HCT116 (cell line): ENCODE data around the gene ZWILCH. TPM values are rescaled to one million over a fixed set of nuclear protein-coding genes. Genes with fewer than 3 reads are reported as not detected.

ENCODE experiments used
- ATAC-seq: fragments of 200-7000 bp; cut with Tn5 transposase; 2 replicates; pipeline ENCODE4 v1.9.1; 2020; ENCODE audit warnings: mild to moderate bottlenecking, moderate library complexity
- BruUV-seq: library from RNA; stranded (reverse); fragments of 400-500 nt; replicated peaks from 2 replicates; lab custom pipeline; 2021; lab: Mats Ljungman, UMichigan
- CTCF ChIA-PET: fragments of 300-600 bp; sonication (Branson Sonifier 250); formaldehyde crosslinking; loops from one replicate; lab custom pipeline; 2021; ENCODE audit warnings: antibody characterized with exemption; lab: Charles Lee
- POLR2A ChIA-PET: fragments of 300-600, 350-600 bp; sonication (Branson Sonifier 250); formaldehyde crosslinking; loops from one replicate; lab custom pipeline; 2021; ENCODE audit warnings: antibody characterized with exemption; lab: Charles Lee
- RAD21 ChIA-PET, 2 experiments: fragments of 300-600 bp; sonication (Branson Sonifier 250); formaldehyde crosslinking; loops; one replicate each; lab custom pipeline; 2023; ENCODE audit warnings: low total read pairs in 2 of 2; ENCODE audit not compliant: uncharacterized antibody in 2 of 2, unreplicated experiment in 2 of 2, low non-redundant PET in 1 of 2; lab: Charles Lee
- DNase-seq: peaks from one replicate; pipeline ENCODE4 v3.0.0-alpha.2; 2010; ENCODE audit warnings: low read depth, low spot score
- H2AFZ ChIP-seq: fragments of 200-600 bp; shearing (Covaris generic), sonication (generic); 2 replicates; pipeline ENCODE4 v1.6.1; 2017; ENCODE audit warnings: low read depth, mixed run types, mixed read lengths, antibody characterized with exemption, low read length; ENCODE audit not compliant: poor library complexity, severe bottlenecking
- H3K27ac ChIP-seq: 2 replicates; pipeline ENCODE4 v1.5.1; 2012; ENCODE audit warnings: low read depth, low read length
- H3K27me3 ChIP-seq: fragments of 200-600 bp; sonication (generic); 2 replicates; pipeline ENCODE4 v1.6.1; 2016; ENCODE audit warnings: mixed run types, low read length, mixed read lengths; ENCODE audit not compliant: insufficient read depth
- H3K36me3 ChIP-seq, 2 experiments: fragments of 200-500 bp in 1 of 2; fragments of 200-600 bp in 1 of 2; sonication (Bioruptor generic) in 1 of 2; sonication (generic) in 1 of 2; 2 replicates each; pipeline versions ENCODE4 v1.5.1 to v1.6.1; 2014 to 2016; ENCODE audit warnings: low read length in 2 of 2, inconsistent platforms in 1 of 2, mixed read lengths in 1 of 2, mixed run types in 1 of 2; ENCODE audit not compliant: insufficient read depth in 2 of 2, control insufficient read depth in 1 of 2
- H3K4me1 ChIP-seq, 2 experiments: fragments of 200-600 bp in 1 of 2; sonication (generic) in 1 of 2; 2 replicates each; pipeline versions ENCODE4 v1.5.1 to v1.6.1; 2012 to 2017; ENCODE audit warnings: low read length in 2 of 2, inconsistent platforms in 1 of 2, mild to moderate bottlenecking in 1 of 2, mixed read lengths in 1 of 2, mixed run types in 1 of 2, moderate library complexity in 1 of 2; ENCODE audit not compliant: insufficient read depth in 2 of 2, control insufficient read depth in 1 of 2
- H3K4me2 ChIP-seq: fragments of 200-600 bp; sonication (generic); 2 replicates; pipeline ENCODE4 v1.6.1; 2017; ENCODE audit warnings: mixed run types, low read length, mixed read lengths
- H3K4me3 ChIP-seq, 2 experiments: fragments of 200-600 bp in 1 of 2; sonication (generic) in 1 of 2; replicated peaks in 1 of 2; 2 replicates each; pipeline ENCODE4 v1.5.1; 2011 to 2016; ENCODE audit warnings: low read length in 2 of 2, control low read depth in 1 of 2, low read depth in 1 of 2, mild to moderate bottlenecking in 1 of 2, mixed read lengths in 1 of 2, mixed run types in 1 of 2
- H3K79me2 ChIP-seq: fragments of 200-600 bp; sonication (generic); 2 replicates; pipeline ENCODE4 v1.6.1; 2017; ENCODE audit warnings: mild to moderate bottlenecking, mixed run types, low read length, moderate library complexity, mixed read lengths; ENCODE audit not compliant: insufficient read depth
- H3K9ac ChIP-seq: fragments of 200-600 bp; sonication (generic); 2 replicates; pipeline ENCODE4 v1.6.1; 2016; ENCODE audit warnings: low read length, mixed read lengths
- H3K9me2 ChIP-seq: fragments of 200-600 bp; sonication (generic), shearing (Covaris generic); 2 replicates; pipeline ENCODE4 v1.6.1; 2017; ENCODE audit warnings: mixed run types, mild to moderate bottlenecking, moderate library complexity; ENCODE audit not compliant: insufficient read depth
- H3K9me3 ChIP-seq, 2 experiments: fragments of 200-500 bp in 1 of 2; fragments of 200-600 bp in 1 of 2; sonication (Bioruptor generic) in 1 of 2; sonication (generic) in 1 of 2; 2 replicates each; pipeline ENCODE4 v1.6.1; 2014 to 2017; ENCODE audit warnings: low read length in 2 of 2, mixed read lengths in 2 of 2, inconsistent platforms in 1 of 2, low read depth in 1 of 2, mild to moderate bottlenecking in 1 of 2, mixed run types in 1 of 2, moderate library complexity in 1 of 2; ENCODE audit not compliant: control insufficient read depth in 1 of 2, insufficient read depth in 1 of 2
- H4K20me1 ChIP-seq: fragments of 200-600 bp; sonication (generic), shearing (Covaris generic); 2 replicates; pipeline ENCODE4 v1.6.1; 2017; ENCODE audit warnings: mixed run types, mild to moderate bottlenecking, moderate library complexity; ENCODE audit not compliant: insufficient read depth
- CBX3 ChIP-seq: IDR thresholded peaks from 2 replicates; pipeline ENCODE4 v1.6.1; 2012; ENCODE audit warnings: low read depth
- ELF1 ChIP-seq: IDR thresholded peaks from 2 replicates; pipeline ENCODE4 v1.6.1; 2012; ENCODE audit warnings: low read depth, borderline replicate concordance
- EZH2 ChIP-seq: fragments of 200-600 bp; sonication (generic); IDR thresholded peaks from 2 replicates; pipeline ENCODE4 v1.6.1; 2017; ENCODE audit warnings: antibody characterized with exemption, mixed run types
- EZH2phosphoT487 ChIP-seq: fragments of 200-600 bp; IDR thresholded peaks from 2 replicates; pipeline ENCODE4 v1.6.1; 2018; ENCODE audit warnings: antibody characterized with exemption, borderline replicate concordance
- FOSL1 ChIP-seq: IDR thresholded peaks from 2 replicates; pipeline ENCODE4 v1.6.1; 2012; ENCODE audit warnings: low read depth
- JUND ChIP-seq: IDR thresholded peaks from 2 replicates; pipeline ENCODE4 v1.6.1; 2012
- POLR2A ChIP-seq: IDR thresholded peaks from 2 replicates; pipeline ENCODE4 v1.7.0; 2011; ENCODE audit warnings: borderline replicate concordance; ENCODE audit not compliant: insufficient read depth, insufficient read length; ENCODE audit errors: extremely low read depth
- SRF ChIP-seq: IDR thresholded peaks from 2 replicates; pipeline ENCODE4 v1.6.1; 2012; ENCODE audit warnings: low read depth
- YY1 ChIP-seq: IDR thresholded peaks from 2 replicates; pipeline ENCODE4 v1.6.1; 2011; ENCODE audit warnings: low read length, low read depth, moderate library complexity, mild to moderate bottlenecking; ENCODE audit not compliant: insufficient replicate concordance; ENCODE audit errors: extremely low read depth
- ZNF274 ChIP-seq: fragments of 200-500 bp; sonication (Bioruptor generic); IDR thresholded peaks from 2 replicates; pipeline ENCODE4 v1.6.1; 2014; ENCODE audit warnings: mild to moderate bottlenecking, low read depth, low read length, inconsistent platforms
- intact Hi-C: fragments of 100-400 bp; cut with micrococcal nuclease; formaldehyde crosslinking; loops from 2 replicates; pipeline ENCODE4 v1.10.0; 2022
- total RNA-seq: library from RNA; stranded (reverse); gene quantifications from one replicate; pipeline ENCODE4 v1.2.1, GENCODE V29; 2021; ENCODE audit not compliant: unreplicated experiment

ZWILCH gene
- total RNA-seq, 1 experiment from 2014 or later = 25.8 TPM

GRCh38 chr15:66570327-66570726 is 65.2 kb downstream of the ZWILCH start:
- H3K36me3 ChIP-seq = no peaks in the 10 kb centered on the region
- ChIA-PET CTCF (no interaction called here), RAD21 (no interaction called here), POLR2A (no interaction called here)
- H3K27me3 ChIP-seq = no peaks in the 10 kb centered on the region
- BruUV-seq = no TSS peak
- H2AFZ ChIP-seq = no peak overlapping the region
- H3K4me2 ChIP-seq = no peak overlapping the region
- H3K9me3 ChIP-seq = no peaks in the 10 kb centered on the region
- H3K4me3 ChIP-seq = no peak overlapping the region
- TF ChIP-seq JUND = no peak
- no peak for TF ChIP-seq POLR2A
- no peak for TF ChIP-seq ZNF274
- TF ChIP-seq EZH2 = no peak
- TF ChIP-seq ELF1 = no peak
- TF ChIP-seq FOSL1 = no peak
- TF ChIP-seq CBX3 = no peak
- H3K9me2 ChIP-seq = no peaks in the 10 kb centered on the region
- no peaks in the 10 kb centered on the region for H3K79me2 ChIP-seq
- no peak overlapping the region for H3K27ac ChIP-seq
- no peaks in the 10 kb centered on the region for H4K20me1 ChIP-seq
- peaks cover 0 to 5% of the 10 kb centered on the region in 2 experiments; a peak in 1 of 4 replicates for H3K4me1 ChIP-seq
- DNase-seq (no peak), ATAC-seq (no peak)
- intact Hi-C loops = no loop called here
- H3K9ac ChIP-seq = no peak overlapping the region

GRCh38 chr15:66570842-66571478 is 65.8 kb downstream of the ZWILCH start:
- intact Hi-C loops = no loop called here
- Histone ChIP-seq H3K36me3 (no peaks in the 10 kb centered on the region), H3K9me3 (no peaks in the 10 kb centered on the region), H3K9me2 (no peaks in the 10 kb centered on the region), H3K79me2 (no peaks in the 10 kb centered on the region), H4K20me1 (no peaks in the 10 kb centered on the region), H3K4me3 (no peak overlapping the region), H2AFZ (no peak overlapping the region), H3K27ac (no peak overlapping the region)
- RAD21 ChIA-PET = no interaction called here
- ATAC-seq = no peak
- BruUV-seq = no TSS peak
- TF ChIP-seq YY1 (no peak), EZH2phosphoT487 (no peak), SRF (no peak), EZH2 (no peak)
- TF ChIP-seq, all 23 proteins: peak for 0
- ChIA-PET POLR2A (no interaction called here), CTCF (no interaction called here)
- Histone ChIP-seq H3K27me3 (no peaks in the 10 kb centered on the region), H3K4me2 (no peak overlapping the region), H3K9ac (no peak overlapping the region), H3K4me1 (peaks cover 0 to 5% of the 10 kb centered on the region in 2 experiments; a peak in 1 of 4 replicates)
- DNase-seq = no peak
